NAMALWA (cell line): ENCODE results near the gene TEX38.
A peak's percentile ranks its signal among the peaks of the same experiment; 100 is the strongest.
"Not testable (repeated sequence)": the region's sequence is repeated elsewhere in the genome, so short reads cannot be mapped to it uniquely, and the experiment has no call there.

ENCODE experiments used
- DNase-seq: peaks from one replicate; pipeline ENCODE4 v3.0.0-alpha.2; 2015; ENCODE audit warnings: low spot score

The TEX38 gene

GRCh38 chr1:46671554-46671953 lies at the start of gene TEX38:
Gene TEX38 (plus strand): TSS chr1:46671854. CDS start chr1:46671935, 81 bp downstream.
- DNase-seq = no peak

GRCh38 chr1:46621930-46622329 lies 49.7 kb upstream of the TEX38 start:
- DNase-seq = no peak

GRCh38 chr1:46622344-46622743 lies 49.3 kb upstream of the TEX38 start:
- peak; percentile 27 for DNase-seq

GRCh38 chr1:46623743-46624644 lies 47.7 kb upstream of the TEX38 start:
- no peak for DNase-seq

GRCh38 chr1:46630719-46631118 lies 40.9 kb upstream of the TEX38 start:
- DNase-seq = no peak

GRCh38 chr1:46635205-46635604 lies 36.4 kb upstream of the TEX38 start:
- no peak for DNase-seq

GRCh38 chr1:46637444-46638083 lies 34.1 kb upstream of the TEX38 start:
- no peak for DNase-seq

- no peak for DNase-seq
Observed at GRCh38 chr1:46638921-46639320, 32.7 kb upstream of the TEX38 start.

- no peak for DNase-seq
Observed at GRCh38 chr1:46639547-46639946, 32.1 kb upstream of the TEX38 start.

GRCh38 chr1:46642115-46642680 lies 29.5 kb upstream of the TEX38 start:
- DNase-seq = no peak

GRCh38 chr1:46643368-46643775 lies 28.3 kb upstream of the TEX38 start:
- DNase-seq = no peak

- no peak for DNase-seq
Observed at GRCh38 chr1:46645815-46646214, 25.8 kb upstream of the TEX38 start.

GRCh38 chr1:46646331-46646730 lies 25.3 kb upstream of the TEX38 start:
- no peak for DNase-seq

- DNase-seq = no peak
Observed at GRCh38 chr1:46646844-46647243, 24.8 kb upstream of the TEX38 start.

- DNase-seq = no peak
Observed at GRCh38 chr1:46647611-46648010, 24.0 kb upstream of the TEX38 start.

GRCh38 chr1:46649764-46650163 lies 21.9 kb upstream of the TEX38 start:
- DNase-seq = no peak

GRCh38 chr1:46650491-46650890 lies 21.2 kb upstream of the TEX38 start:
- DNase-seq = no peak

GRCh38 chr1:46651152-46651551 lies 20.5 kb upstream of the TEX38 start:
- not testable (repeated sequence) for DNase-seq

- DNase-seq = no peak
Observed at GRCh38 chr1:46652321-46653100, 19.1 kb upstream of the TEX38 start.

GRCh38 chr1:46653405-46653958 lies 18.2 kb upstream of the TEX38 start:
- no peak for DNase-seq

- DNase-seq = no peak
Observed at GRCh38 chr1:46654012-46654411, 17.6 kb upstream of the TEX38 start.

- not testable (repeated sequence) for DNase-seq
Observed at GRCh38 chr1:46654698-46655097, 17.0 kb upstream of the TEX38 start.
